ENCODE data around the gene HLA-DPB1.

Gene HLA-DPB1

DNA sequence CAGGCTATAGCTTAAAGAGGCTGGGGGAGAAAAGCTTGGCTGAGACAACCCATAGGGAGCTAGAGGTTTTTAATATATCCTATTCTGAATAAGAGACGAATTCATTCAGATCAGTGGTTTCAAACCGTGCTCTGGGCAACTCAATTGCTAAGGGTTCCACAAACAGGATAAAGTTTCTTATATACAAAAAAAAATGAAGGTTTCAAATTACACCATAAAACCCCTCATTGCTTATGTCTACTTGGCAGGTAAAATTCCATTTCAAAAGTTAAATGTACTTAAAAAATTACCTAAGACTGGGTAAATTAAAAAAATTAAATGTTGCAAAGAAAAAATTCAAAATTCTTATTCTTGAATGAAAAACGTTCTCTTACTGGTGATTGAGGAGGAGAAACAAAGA is 2.7 kb downstream of the HLA-DPB1 start:
- POLR2A ChIA-PET (ENCODE audit: low non-redundant PET) = no interaction called here

DNA sequence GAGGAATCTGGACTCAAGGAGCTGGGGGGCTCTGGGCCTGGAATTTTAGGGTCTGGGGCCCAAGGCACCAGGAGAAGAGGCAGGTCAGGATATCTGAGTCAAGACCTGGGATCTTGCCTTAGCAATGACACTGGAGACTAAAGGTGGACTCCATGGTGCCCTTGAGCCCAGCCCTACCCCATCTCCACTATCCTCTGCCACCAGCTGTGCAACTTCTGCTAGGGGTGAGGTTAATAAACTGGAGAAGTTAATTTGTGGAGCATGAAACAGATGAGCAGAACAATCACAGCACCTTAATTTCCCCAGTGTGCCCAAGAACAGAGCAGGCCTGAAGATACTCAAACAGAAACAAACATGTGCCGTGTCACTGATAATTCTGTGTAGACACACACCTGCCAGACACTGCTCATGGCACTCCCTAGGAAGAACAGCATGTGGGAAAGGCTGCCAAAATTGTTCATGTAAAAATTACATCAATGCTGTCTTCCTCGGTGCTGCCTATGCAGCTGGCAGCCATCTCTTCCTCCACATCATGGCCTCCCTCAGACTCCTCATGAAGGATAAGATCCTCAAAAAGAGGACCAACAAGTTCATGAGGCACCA is 3.2 kb downstream of the HLA-DPB1 start:
- CTCF ChIA-PET = interaction anchor here (0.7 kb wide), 1 partner anchor 34 kb away, joined by 3 read pairs; no protein-coding TSS in a partner anchor
- POLR2A ChIA-PET (ENCODE audit: low non-redundant PET) = no interaction called here
- no peak for DNase-seq (ENCODE audit: low spot score)
- H3K27ac ChIP-seq = no peak overlapping the region
- TF ChIP-seq, protein P1, sequence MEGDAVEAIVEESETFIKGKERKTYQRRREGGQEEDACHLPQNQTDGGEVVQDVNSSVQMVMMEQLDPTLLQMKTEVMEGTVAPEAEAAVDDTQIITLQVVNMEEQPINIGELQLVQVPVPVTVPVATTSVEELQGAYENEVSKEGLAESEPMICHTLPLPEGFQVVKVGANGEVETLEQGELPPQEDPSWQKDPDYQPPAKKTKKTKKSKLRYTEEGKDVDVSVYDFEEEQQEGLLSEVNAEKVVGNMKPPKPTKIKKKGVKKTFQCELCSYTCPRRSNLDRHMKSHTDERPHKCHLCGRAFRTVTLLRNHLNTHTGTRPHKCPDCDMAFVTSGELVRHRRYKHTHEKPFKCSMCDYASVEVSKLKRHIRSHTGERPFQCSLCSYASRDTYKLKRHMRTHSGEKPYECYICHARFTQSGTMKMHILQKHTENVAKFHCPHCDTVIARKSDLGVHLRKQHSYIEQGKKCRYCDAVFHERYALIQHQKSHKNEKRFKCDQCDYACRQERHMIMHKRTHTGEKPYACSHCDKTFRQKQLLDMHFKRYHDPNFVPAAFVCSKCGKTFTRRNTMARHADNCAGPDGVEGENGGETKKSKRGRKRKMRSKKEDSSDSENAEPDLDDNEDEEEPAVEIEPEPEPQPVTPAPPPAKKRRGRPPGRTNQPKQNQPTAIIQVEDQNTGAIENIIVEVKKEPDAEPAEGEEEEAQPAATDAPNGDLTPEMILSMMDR (conservative IDR thresholded peaks at IDR 0.05; ENCODE audit: low read depth) = no peak

More for the DNA sequence above, 2.7 kb downstream of the HLA-DPB1 start:
- H3K27ac ChIP-seq = no peak overlapping the region
- TF ChIP-seq, protein P1 (conservative IDR thresholded peaks at IDR 0.05; ENCODE audit: low read depth) = no peak
- no peak for DNase-seq (ENCODE audit: low spot score)
- CTCF ChIA-PET = interaction anchor here (0.7 kb wide), 1 partner anchor 33 kb away, joined by 3 read pairs; no protein-coding TSS in a partner anchor

DNA sequence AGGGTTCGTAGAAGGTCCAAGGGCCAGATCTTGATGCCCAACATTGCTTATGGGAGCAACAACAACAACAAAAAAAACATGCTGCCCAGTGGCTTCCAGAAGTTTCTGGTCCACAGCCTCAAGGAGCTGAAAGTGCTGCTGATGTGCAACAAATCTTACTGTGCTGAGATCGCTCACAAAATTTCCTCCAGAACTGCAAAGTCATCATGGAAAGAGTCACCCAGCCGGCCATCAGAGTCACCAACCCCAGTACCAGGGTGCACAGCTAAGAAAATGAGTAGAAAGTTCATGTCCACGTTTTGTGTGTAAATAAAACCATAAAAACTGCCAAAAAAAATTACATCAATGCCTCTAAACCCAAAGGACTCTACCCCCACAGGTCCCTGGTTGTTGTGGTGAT is 3.8 kb downstream of the HLA-DPB1 start:
- no peak overlapping the region for H3K27ac ChIP-seq
- TF ChIP-seq, protein P1 (conservative IDR thresholded peaks at IDR 0.05; ENCODE audit: low read depth) = no peak
- ChIA-PET CTCF (interaction anchor here (0.6 to 0.9 kb wide), 2 partner anchors 64 to 72 kb away, joined by 3 read pairs; no protein-coding TSS in a partner anchor), POLR2A (ENCODE audit: low non-redundant PET) (no interaction called here)
- no peak for DNase-seq (ENCODE audit: low spot score)

DNA sequence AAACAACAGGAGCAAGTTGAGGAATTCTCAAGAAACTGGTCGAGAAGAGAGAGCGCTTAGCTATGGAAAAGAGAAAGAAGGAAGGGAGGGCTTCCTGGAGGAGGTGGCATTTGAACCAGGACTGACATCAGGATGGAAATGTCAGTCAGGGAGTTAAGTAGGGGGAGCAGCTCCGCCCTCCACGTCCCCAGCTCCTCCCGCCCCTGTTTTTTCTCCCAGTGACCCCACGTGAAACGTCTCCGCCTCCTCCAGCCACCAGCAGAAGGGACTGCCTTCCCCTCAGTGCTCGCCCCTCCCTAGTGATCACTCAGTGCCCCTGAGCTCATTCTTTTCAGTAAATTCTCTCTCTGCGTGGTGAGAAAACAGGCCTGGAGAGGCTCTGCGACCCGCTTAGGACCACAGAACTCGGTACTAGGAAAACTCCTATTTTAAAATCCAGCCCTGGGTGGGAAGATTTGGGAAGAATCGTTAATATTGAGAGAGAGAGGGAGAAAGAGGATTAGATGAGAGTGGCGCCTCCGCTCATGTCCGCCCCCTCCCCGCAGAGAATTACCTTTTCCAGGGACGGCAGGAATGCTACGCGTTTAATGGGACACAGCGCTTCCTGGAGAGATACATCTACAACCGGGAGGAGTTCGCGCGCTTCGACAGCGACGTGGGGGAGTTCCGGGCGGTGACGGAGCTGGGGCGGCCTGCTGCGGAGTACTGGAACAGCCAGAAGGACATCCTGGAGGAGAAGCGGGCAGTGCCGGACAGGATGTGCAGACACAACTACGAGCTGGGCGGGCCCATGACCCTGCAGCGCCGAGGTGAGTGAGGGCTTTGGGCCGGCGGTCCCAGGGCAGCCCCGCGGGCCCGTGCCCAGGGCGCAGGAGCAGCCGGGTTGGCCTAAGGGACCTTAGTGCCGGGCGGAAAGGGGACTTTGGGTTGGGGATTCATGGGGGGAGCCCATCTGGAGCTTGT is 4.6 kb downstream of the HLA-DPB1 start:
- TF ChIP-seq, protein P1 (conservative IDR thresholded peaks at IDR 0.05; ENCODE audit: low read depth) = no peak
- no peak overlapping the region for H3K27ac ChIP-seq
- POLR2A ChIA-PET (ENCODE audit: low non-redundant PET) = no interaction called here
- CTCF ChIA-PET = interaction anchor here (0.5 to 0.9 kb wide), 4 partner anchors 65 to 428 kb away, joined by 3 to 4 read pairs (median 3); no protein-coding TSS in a partner anchor
- DNase-seq (ENCODE audit: low spot score) = no peak

DNA sequence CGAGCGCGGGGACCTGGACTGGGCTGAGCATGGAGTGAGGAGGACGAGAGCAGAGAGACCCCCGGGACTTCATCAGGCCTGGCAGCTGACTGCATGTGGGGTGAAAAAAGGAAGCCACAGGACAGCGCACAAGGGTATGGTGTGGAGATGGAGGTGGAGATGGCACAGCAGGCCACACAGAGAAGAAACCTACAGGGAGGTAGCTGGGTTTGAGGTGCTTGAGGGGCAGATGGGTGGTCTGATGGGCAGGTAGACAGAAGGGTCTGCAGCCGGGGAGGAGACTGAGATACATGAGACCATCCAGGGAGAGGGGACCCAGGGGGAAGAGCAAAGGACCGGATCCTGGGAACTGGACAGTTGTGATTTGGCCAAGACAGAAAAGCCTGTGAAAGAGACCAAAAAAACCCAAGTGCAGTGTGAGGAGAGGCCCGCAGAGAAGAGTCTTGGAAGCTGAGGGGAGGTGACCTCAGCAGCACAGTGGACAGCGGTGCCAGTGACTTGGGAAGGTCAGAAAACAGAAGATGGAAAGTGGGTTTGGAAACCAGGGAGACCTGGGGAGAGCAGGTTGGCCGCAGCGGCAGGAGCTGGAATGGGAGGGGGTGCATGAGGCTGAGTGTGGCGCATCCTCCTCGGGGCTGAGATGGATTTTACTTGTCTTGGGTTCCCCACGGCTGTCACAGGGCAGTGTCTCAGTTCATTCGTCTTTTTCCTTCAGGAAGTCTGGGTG is 5.5 kb downstream of the HLA-DPB1 start:
- ChIA-PET CTCF (interaction anchor here (0.6 kb wide), 2 partner anchors 429 to 784 kb away, joined by 3 read pairs; no protein-coding TSS in a partner anchor), POLR2A (ENCODE audit: low non-redundant PET) (no interaction called here)
- DNase-seq (ENCODE audit: low spot score) = no peak
- TF ChIP-seq, protein P1 (conservative IDR thresholded peaks at IDR 0.05; ENCODE audit: low read depth) = no peak
- H3K27ac ChIP-seq = no peak overlapping the region

DNA sequence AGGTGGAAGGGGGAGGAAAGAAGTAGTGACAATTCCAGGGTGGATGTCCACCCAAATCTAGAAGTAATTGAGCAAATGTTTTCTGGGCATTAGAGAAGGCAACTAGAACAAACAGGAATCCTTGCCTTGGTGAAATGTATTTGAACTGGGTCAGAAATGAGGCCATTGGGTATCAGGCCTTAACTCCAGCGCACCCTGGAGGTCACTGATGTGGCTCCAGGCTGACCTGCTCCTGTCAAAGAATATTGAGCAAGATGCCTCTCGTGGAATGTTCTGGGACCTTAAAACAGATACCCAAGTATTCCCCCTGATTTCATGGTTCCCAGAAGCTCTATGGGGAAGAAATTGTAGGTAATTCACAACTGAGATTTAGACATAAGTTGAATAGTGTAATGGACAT is 6.9 kb downstream of the HLA-DPB1 start:
- TF ChIP-seq, protein P1 (conservative IDR thresholded peaks at IDR 0.05; ENCODE audit: low read depth) = no peak
- POLR2A ChIA-PET (ENCODE audit: low non-redundant PET) = no interaction called here
- no peak for DNase-seq (ENCODE audit: low spot score)
- H3K27ac ChIP-seq = no peak overlapping the region
- CTCF ChIA-PET = interaction anchor here (0.7 kb wide), 1 partner anchor 73 kb away, joined by 3 read pairs; no protein-coding TSS in a partner anchor
